HUES64 (cell line): Measurements from ENCODE around the gene HDAC10.

ENCODE experiments used
- H3K27ac ChIP-seq: 2 replicates; pipeline ENCODE4 v1.7.0; 2013; ENCODE audit warnings: low read depth, low read length, inconsistent platforms
- H3K27me3 ChIP-seq: 2 replicates; pipeline ENCODE4 v1.6.1; 2013; ENCODE audit warnings: mild to moderate bottlenecking, low read length; ENCODE audit not compliant: insufficient read depth
- H3K36me3 ChIP-seq: 2 replicates; pipeline ENCODE4 v1.6.1; 2013; ENCODE audit warnings: mild to moderate bottlenecking, low read length; ENCODE audit not compliant: insufficient read depth
- H3K4me1 ChIP-seq: 2 replicates; pipeline ENCODE4 v1.6.1; 2013; ENCODE audit warnings: mild to moderate bottlenecking, low read length, moderate library complexity; ENCODE audit not compliant: insufficient read depth
- H3K4me3 ChIP-seq: 2 replicates; pipeline ENCODE4 v1.5.1; 2013; ENCODE audit warnings: mild to moderate bottlenecking, low read length, moderate library complexity
- H3K9ac ChIP-seq: 2 replicates; pipeline ENCODE4 v1.6.1; 2013; ENCODE audit warnings: mild to moderate bottlenecking, low read depth, low read length
- H3K9me3 ChIP-seq: 2 replicates; pipeline ENCODE4 v1.6.1; 2013; ENCODE audit warnings: low read depth, low read length; ENCODE audit not compliant: insufficient read depth
- WGBS: fragments of 150-250, 120-280 bp; methylation state at CpG from one replicate; pipeline ENCODE4 v1.1.7; 2013; ENCODE audit warnings: missing lambda C conversion rate; 5-methylcytosine and 5-hydroxymethylcytosine counted together

The HDAC10 gene

GRCh38 chr22:50244420-50245213, 6.4 kb downstream of the HDAC10 start, which contains the start of gene TUBGCP6:
Gene TUBGCP6 (minus strand): TSS chr22:50245023. CDS start chr22:50244459, 564 bp downstream.
- H3K9me3 ChIP-seq, result no peaks in the 10 kb centered on the region
- H3K9ac ChIP-seq, result peak within 1 kb of the TSS; percentile 87
- peak within 1 kb of the TSS; percentile 94 for H3K27ac ChIP-seq
- no peaks in the 10 kb centered on the region for H3K27me3 ChIP-seq
- H3K36me3 ChIP-seq, result peaks cover 14% of the 10 kb centered on the region
- no peaks in the 10 kb centered on the region for H3K4me1 ChIP-seq
- H3K4me3 ChIP-seq, result peak within 1 kb of the TSS; percentile 91
- WGBS, result under 1% methylated on average over 76 of the region's 76 CpGs

GRCh38 chr22:50243685-50244419, 7.2 kb downstream of the HDAC10 start:
- Histone ChIP-seq H3K4me3 (peak overlapping the region; percentile 91), H3K4me1 (no peaks in the 10 kb centered on the region), H3K27ac (no peak overlapping the region), H3K9me3 (no peaks in the 10 kb centered on the region), H3K36me3 (peaks cover 14% of the 10 kb centered on the region), H3K27me3 (no peaks in the 10 kb centered on the region), H3K9ac (peak overlapping the region; percentile 87)
- 58% methylated on average over 27 of the region's 27 CpGs for WGBS

GRCh38 chr22:50242406-50242949, 8.6 kb downstream of the HDAC10 start:
- no peak overlapping the region for H3K9ac ChIP-seq
- H3K27ac ChIP-seq, result no peak overlapping the region
- peak overlapping the region; percentile 34 for H3K4me3 ChIP-seq
- H3K4me1 ChIP-seq, result no peaks in the 10 kb centered on the region
- WGBS, result 91% methylated on average over 14 of the region's 14 CpGs
- no peaks in the 10 kb centered on the region for H3K27me3 ChIP-seq
- peaks cover 14% of the 10 kb centered on the region for H3K36me3 ChIP-seq
- no peaks in the 10 kb centered on the region for H3K9me3 ChIP-seq

- no peaks in the 10 kb centered on the region for H3K9me3 ChIP-seq
- peaks cover 6% of the 10 kb centered on the region for H3K36me3 ChIP-seq
- H3K27ac ChIP-seq, result no peak overlapping the region
- 87% methylated on average over 9 of the region's 9 CpGs for WGBS
- H3K4me3 ChIP-seq, result no peak overlapping the region
- no peak overlapping the region for H3K9ac ChIP-seq
- no peaks in the 10 kb centered on the region for H3K27me3 ChIP-seq
- H3K4me1 ChIP-seq, result no peaks in the 10 kb centered on the region
These were observed 12.3 kb downstream of the HDAC10 start for GRCh38 chr22:50238755-50239154.

- no peak overlapping the region for H3K4me3 ChIP-seq
- H3K9me3 ChIP-seq, result no peaks in the 10 kb centered on the region
- peaks cover 8% of the 10 kb centered on the region for H3K36me3 ChIP-seq
- no peak overlapping the region for H3K9ac ChIP-seq
- no peaks in the 10 kb centered on the region for H3K4me1 ChIP-seq
- H3K27me3 ChIP-seq, result no peaks in the 10 kb centered on the region
- WGBS, result 84% methylated on average over 11 of the region's 11 CpGs
- no peak overlapping the region for H3K27ac ChIP-seq
These were observed 14.2 kb downstream of the HDAC10 start for GRCh38 chr22:50236731-50237409.

GRCh38 chr22:50233223-50233622, 17.8 kb downstream of the HDAC10 start:
- WGBS, result 94% methylated on average over 18 of the region's 18 CpGs
- no peak overlapping the region for H3K27ac ChIP-seq
- H3K9ac ChIP-seq, result no peak overlapping the region
- peaks cover 5% of the 10 kb centered on the region; the same call in 1 of the 2 replicates for H3K36me3 ChIP-seq
- H3K4me1 ChIP-seq, result no peaks in the 10 kb centered on the region
- no peaks in the 10 kb centered on the region for H3K27me3 ChIP-seq
- no peak overlapping the region for H3K4me3 ChIP-seq
- no peaks in the 10 kb centered on the region for H3K9me3 ChIP-seq

GRCh38 chr22:50232481-50233151, 18.4 kb downstream of the HDAC10 start:
- 96% methylated on average over 20 of the region's 20 CpGs for WGBS
- no peaks in the 10 kb centered on the region for H3K4me1 ChIP-seq

GRCh38 chr22:50229370-50229769, 21.7 kb downstream of the HDAC10 start:
- Histone ChIP-seq H3K4me1 (no peaks in the 10 kb centered on the region), H3K27me3 (no peaks in the 10 kb centered on the region), H3K4me3 (no peak overlapping the region), H3K36me3 (peaks cover 6% of the 10 kb centered on the region), H3K9ac (no peak overlapping the region), H3K27ac (no peak overlapping the region), H3K9me3 (no peaks in the 10 kb centered on the region)
- WGBS, result 94% methylated on average over 15 of the region's 16 CpGs

More at GRCh38 chr22:50232481-50233151, 18.4 kb downstream of the HDAC10 start:
- Histone ChIP-seq H3K9me3 (no peaks in the 10 kb centered on the region), H3K4me3 (no peak overlapping the region), H3K27me3 (no peaks in the 10 kb centered on the region), H3K27ac (no peak overlapping the region), H3K9ac (no peak overlapping the region), H3K36me3 (peaks cover 5% of the 10 kb centered on the region; the same call in 1 of the 2 replicates)

GRCh38 chr22:50228366-50228765, 22.7 kb downstream of the HDAC10 start:
- whole genome bisulfite sequencing, result 96% methylated on average over 9 of the region's 9 CpGs
- no peak overlapping the region for H3K4me3 ChIP-seq
- no peaks in the 10 kb centered on the region for H3K27me3 ChIP-seq
- H3K27ac ChIP-seq, result no peak overlapping the region
- no peaks in the 10 kb centered on the region for H3K9me3 ChIP-seq
- H3K36me3 ChIP-seq, result peaks cover 13% of the 10 kb centered on the region
- no peak overlapping the region for H3K9ac ChIP-seq
- no peaks in the 10 kb centered on the region for H3K4me1 ChIP-seq

- Histone ChIP-seq H3K9me3 (no peaks in the 10 kb centered on the region), H3K4me1 (no peaks in the 10 kb centered on the region), H3K27ac (no peak overlapping the region), H3K36me3 (peaks cover 16% of the 10 kb centered on the region), H3K4me3 (no peak overlapping the region), H3K27me3 (no peaks in the 10 kb centered on the region), H3K9ac (no peak overlapping the region)
- WGBS, result 92% methylated on average over 25 of the region's 25 CpGs
These were observed 23.4 kb downstream of the HDAC10 start for GRCh38 chr22:50227579-50228215.
